IMR-90 (cell line): ENCODE results near the gene GALNT13.

Experiments used
- BHLHE40 ChIP-seq: fragments of 150-350 bp; IDR thresholded peaks from 2 replicates; pipeline ENCODE4 v1.6.1; 2016; ENCODE audit warnings: mild to moderate bottlenecking, low read depth, low read length
- RAD21 ChIP-seq: IDR thresholded peaks from 2 replicates; pipeline ENCODE4 v1.6.1; 2012; ENCODE audit warnings: low read length, improper control_type of control experiment
- RFX5 ChIP-seq: IDR thresholded peaks from 2 replicates; pipeline ENCODE4 v1.8.0; 2012; ENCODE audit warnings: low read depth, mild to moderate bottlenecking, low read length, moderate library complexity
- TF ChIP-seq, protein P1 (sequence below): conservative IDR thresholded peaks from 2 replicates; pipeline ENCODE4 v1.5.1; 2012; ENCODE audit warnings: mild to moderate bottlenecking, low read depth, low read length, improper control_type of control experiment

DNA sequence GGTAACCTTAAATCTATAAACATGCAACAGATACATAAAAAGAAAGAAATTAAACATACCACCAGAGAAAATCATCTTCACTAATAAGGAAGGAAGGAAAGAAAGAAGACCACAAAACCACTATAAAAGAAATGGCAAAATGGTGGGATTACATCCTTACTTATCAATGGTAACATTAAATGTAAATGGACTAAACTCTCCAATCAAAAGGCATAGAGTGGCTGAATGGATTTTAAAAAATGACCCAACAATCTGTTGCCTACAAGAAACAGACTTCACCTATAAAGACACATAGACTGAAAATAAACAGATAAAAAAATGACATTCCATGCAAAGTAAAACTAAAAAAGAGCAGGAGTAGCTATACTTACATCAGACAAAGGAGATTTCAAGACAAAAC lies 195.4 kb downstream of the GALNT13 start:
- TF ChIP-seq RAD21 (no peak), RFX5 (no peak), BHLHE40 (no peak)
- TF ChIP-seq, protein P1, sequence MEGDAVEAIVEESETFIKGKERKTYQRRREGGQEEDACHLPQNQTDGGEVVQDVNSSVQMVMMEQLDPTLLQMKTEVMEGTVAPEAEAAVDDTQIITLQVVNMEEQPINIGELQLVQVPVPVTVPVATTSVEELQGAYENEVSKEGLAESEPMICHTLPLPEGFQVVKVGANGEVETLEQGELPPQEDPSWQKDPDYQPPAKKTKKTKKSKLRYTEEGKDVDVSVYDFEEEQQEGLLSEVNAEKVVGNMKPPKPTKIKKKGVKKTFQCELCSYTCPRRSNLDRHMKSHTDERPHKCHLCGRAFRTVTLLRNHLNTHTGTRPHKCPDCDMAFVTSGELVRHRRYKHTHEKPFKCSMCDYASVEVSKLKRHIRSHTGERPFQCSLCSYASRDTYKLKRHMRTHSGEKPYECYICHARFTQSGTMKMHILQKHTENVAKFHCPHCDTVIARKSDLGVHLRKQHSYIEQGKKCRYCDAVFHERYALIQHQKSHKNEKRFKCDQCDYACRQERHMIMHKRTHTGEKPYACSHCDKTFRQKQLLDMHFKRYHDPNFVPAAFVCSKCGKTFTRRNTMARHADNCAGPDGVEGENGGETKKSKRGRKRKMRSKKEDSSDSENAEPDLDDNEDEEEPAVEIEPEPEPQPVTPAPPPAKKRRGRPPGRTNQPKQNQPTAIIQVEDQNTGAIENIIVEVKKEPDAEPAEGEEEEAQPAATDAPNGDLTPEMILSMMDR = no peak
